IMR-90 (cell line): ENCODE measurements around the gene PTPRN2. TPM values are rescaled to one million over a fixed set of nuclear protein-coding genes. Genes with fewer than 3 reads are reported as not detected.

Source experiments
- ATAC-seq: fragments of 200-7000 bp; cut with Tn5 transposase; 2 replicates; pipeline ENCODE4 v1.9.1; 2020; ENCODE audit warnings: low read depth, mild to moderate bottlenecking, moderate library complexity
- BruUV-seq: library from RNA; stranded (reverse); fragments of 400-500 nt; replicated peaks from 2 replicates; lab custom pipeline; 2021; lab: Mats Ljungman, UMichigan
- CTCF ChIA-PET: fragments of 300-600 bp; formaldehyde crosslinking; extraction: SDS; loops from one replicate; lab custom pipeline; 2021; ENCODE audit warnings: antibody characterized with exemption; lab: Yijun Ruan, JAX
- POLR2A ChIA-PET: fragments of 300-600 bp; sonication (Branson Sonifier 250); formaldehyde crosslinking; loops from one replicate; lab custom pipeline; 2022; ENCODE audit warnings: antibody characterized with exemption; ENCODE audit not compliant: unreplicated experiment; lab: Charles Lee
- DNase-seq: peaks from one replicate; pipeline ENCODE4 v3.0.0; 2013
- H2AFZ ChIP-seq: replicated peaks from 2 replicates; pipeline ENCODE3; 2013; ENCODE audit warnings: low read length, mild to moderate bottlenecking; ENCODE audit not compliant: poor library complexity
- H2AK5ac ChIP-seq: 2 replicates; pipeline ENCODE4 v1.6.1; 2013; ENCODE audit warnings: low read depth, low read length, inconsistent platforms
- H2AK9ac ChIP-seq: replicated peaks from 2 replicates; pipeline ENCODE3; 2013; ENCODE audit warnings: mild to moderate bottlenecking, low read depth, low read length, moderate library complexity; ENCODE audit not compliant: poor library complexity
- H2BK120ac ChIP-seq: 2 replicates; pipeline ENCODE4 v1.6.1; 2013; ENCODE audit warnings: low read depth, low read length, inconsistent platforms
- H2BK15ac ChIP-seq: 3 replicates; pipeline ENCODE4 v1.6.1; 2013; ENCODE audit warnings: low read depth, low read length, inconsistent platforms
- H2BK20ac ChIP-seq: 2 replicates; pipeline ENCODE4 v1.6.1; 2013; ENCODE audit warnings: low read depth, mild to moderate bottlenecking, inconsistent platforms, low read length, moderate library complexity
- H2BK5ac ChIP-seq: 2 replicates; pipeline ENCODE4 v1.6.1; 2013; ENCODE audit warnings: mild to moderate bottlenecking, low read depth, low read length, inconsistent platforms; ENCODE audit not compliant: poor library complexity, severe bottlenecking
- H3K14ac ChIP-seq: replicated peaks from 2 replicates; pipeline ENCODE4 v1.6.1; 2013; ENCODE audit warnings: low read depth, low read length, inconsistent platforms
- H3K18ac ChIP-seq: 2 replicates; pipeline ENCODE4 v1.6.1; 2013; ENCODE audit warnings: low read depth, low read length, control low read depth
- H3K23ac ChIP-seq: 2 replicates; pipeline ENCODE4 v1.6.1; 2013; ENCODE audit warnings: low read depth, low read length, inconsistent platforms
- H3K27ac ChIP-seq: 2 replicates; pipeline ENCODE4 v1.5.1; 2013; ENCODE audit warnings: mild to moderate bottlenecking, control low read depth, low read length; ENCODE audit not compliant: insufficient read depth
- H3K27me3 ChIP-seq: 2 replicates; pipeline ENCODE4 v1.6.1; 2013; ENCODE audit warnings: low read length; ENCODE audit not compliant: control insufficient read depth, insufficient read depth
- H3K36me3 ChIP-seq: 2 replicates; pipeline ENCODE4 v1.6.1; 2013; ENCODE audit warnings: low read length, mixed read lengths; ENCODE audit not compliant: control insufficient read depth, insufficient read depth
- H3K4ac ChIP-seq: 2 replicates; pipeline ENCODE4 v1.6.1; 2013; ENCODE audit warnings: low read depth, low read length, inconsistent platforms
- H3K4me1 ChIP-seq: 2 replicates; pipeline ENCODE4 v1.6.1; 2013; ENCODE audit warnings: low read length, mixed read lengths; ENCODE audit not compliant: control insufficient read depth, insufficient read depth
- H3K4me2 ChIP-seq: 2 replicates; pipeline ENCODE4 v1.6.1; 2013; ENCODE audit warnings: low read depth, mild to moderate bottlenecking, control low read depth, low read length, moderate library complexity
- H3K4me3 ChIP-seq: 2 replicates; pipeline ENCODE4 v1.5.1; 2013; ENCODE audit warnings: low read depth, mild to moderate bottlenecking, control low read depth, low read length, moderate library complexity; ENCODE audit not compliant: insufficient read depth
- H3K56ac ChIP-seq: 2 replicates; pipeline ENCODE4 v1.6.1; 2013; ENCODE audit warnings: low read length, inconsistent platforms; ENCODE audit not compliant: insufficient read depth; ENCODE audit errors: extremely low read depth
- H3K79me1 ChIP-seq, 2 experiments: 2 replicates each; pipeline ENCODE4 v1.6.1; 2013; ENCODE audit warnings: low read length in 2 of 2, inconsistent platforms in 1 of 2, low read depth in 1 of 2
- H3K9ac ChIP-seq: 2 replicates; pipeline ENCODE4 v1.6.1; 2013; ENCODE audit warnings: low read depth, low read length, control low read depth
- H3K9me1 ChIP-seq: 2 replicates; pipeline ENCODE4 v1.6.1; 2013; ENCODE audit warnings: low read length, inconsistent platforms; ENCODE audit not compliant: insufficient read depth
- H3K9me3 ChIP-seq: 2 replicates; pipeline ENCODE4 v1.6.1; 2013; ENCODE audit warnings: low read length; ENCODE audit not compliant: control insufficient read depth, insufficient read depth
- H4K20me1 ChIP-seq: 2 replicates; pipeline ENCODE4 v1.6.1; 2013; ENCODE audit warnings: low read length, inconsistent platforms; ENCODE audit not compliant: insufficient read depth
- H4K5ac ChIP-seq: 2 replicates; pipeline ENCODE4 v1.6.1; 2013; ENCODE audit warnings: mild to moderate bottlenecking, low read depth, low read length, control low read depth
- H4K8ac ChIP-seq, 2 experiments: 2 replicates each; pipeline ENCODE4 v1.6.1; 2013; ENCODE audit warnings: low read depth in 2 of 2, low read length in 2 of 2, control low read depth in 1 of 2, inconsistent platforms in 1 of 2
- H4K91ac ChIP-seq: 2 replicates; pipeline ENCODE4 v1.6.1; 2013; ENCODE audit warnings: low read depth, low read length, inconsistent platforms; ENCODE audit not compliant: insufficient read depth
- CTCF ChIP-seq: conservative IDR thresholded peaks from 2 replicates; pipeline ENCODE4 v1.5.1; 2012; ENCODE audit warnings: mild to moderate bottlenecking, low read depth, low read length, improper control_type of control experiment
- FOS ChIP-seq: fragments of 150-350 bp; IDR thresholded peaks from 2 replicates; pipeline ENCODE4 v1.6.1; 2016; ENCODE audit warnings: low read depth, low read length
- MAZ ChIP-seq: IDR thresholded peaks from 2 replicates; pipeline ENCODE4 v1.6.1; 2012; ENCODE audit warnings: low read depth, mild to moderate bottlenecking, low read length, improper control_type of control experiment, moderate library complexity, borderline replicate concordance
- RCOR1 ChIP-seq: IDR thresholded peaks from 2 replicates; pipeline ENCODE4 v1.6.1; 2012; ENCODE audit warnings: mild to moderate bottlenecking, low read length, improper control_type of control experiment; ENCODE audit not compliant: insufficient replicate concordance
- WGBS, 2 experiments: methylation state at CpG; one replicate each; pipeline versions ENCODE4 v1.1.5 to v1.1.7; 2013; ENCODE audit warnings: missing lambda C conversion rate in 2 of 2; ENCODE audit not compliant: insufficient read length in 1 of 2; ENCODE audit errors: extremely low coverage in 2 of 2; 5-methylcytosine and 5-hydroxymethylcytosine counted together
- dilution Hi-C: fragments of 300-500 bp; cut with HindIII; formaldehyde crosslinking; loops from one replicate; pipeline ENCODE4 v1.14.3; 2018; ENCODE audit warnings: low sequenced_read_pairs; ENCODE audit not compliant: unreplicated experiment
- in situ Hi-C: fragments of 300-500 bp; cut with MboI; formaldehyde crosslinking; loops from 3 replicates; pipeline ENCODE4 v1.14.3; 2019; ENCODE audit warnings: low sequenced_read_pairs, inconsistent platforms, mixed read lengths
- intact Hi-C: fragments of 100-400 bp; cut with micrococcal nuclease; formaldehyde crosslinking; loops from 2 replicates; pipeline ENCODE4 v1.10.0; 2022
- polyA plus RNA-seq, 3 experiments: library from polyadenylated mRNA; depleted of rRNA; stranded (reverse); fragments of >200 nt; gene quantifications; 2 replicates each; pipeline ENCODE4 v1.2.3, GENCODE V29; 2012; ENCODE audit warnings: low replicate concordance in 1 of 3
- total RNA-seq: library from RNA; depleted of rRNA; stranded (reverse); fragments of >200 nt; gene quantifications from 2 replicates; pipeline ENCODE4 v1.2.3, GENCODE V29; 2012

Gene PTPRN2
- total and polyA plus RNA-seq, 2 of the 4 experiments (the other 2 are of a cell fraction), result 0.03 TPM; not detected in 1

GRCh38 chr7:157844611-157845010, 743.0 kb downstream of the PTPRN2 start:
- H3K4me3 ChIP-seq, result no peak overlapping the region
- H3K79me1 ChIP-seq, result no peaks in the 10 kb centered on the region
- H3K56ac ChIP-seq, result no peak overlapping the region
- H3K9me3 ChIP-seq, result peaks cover 55% of the 10 kb centered on the region
- H3K27ac ChIP-seq, result no peak overlapping the region
- H3K4ac ChIP-seq, result no peak overlapping the region
- H2BK120ac ChIP-seq, result no peak overlapping the region
- H3K36me3 ChIP-seq, result no peaks in the 10 kb centered on the region
- DNase-seq (no peak), ATAC-seq (no peak)
- H4K8ac ChIP-seq, result no peak overlapping the region
- no peaks in the 10 kb centered on the region for H4K20me1 ChIP-seq
- H4K5ac ChIP-seq, result no peak overlapping the region
- H3K9ac ChIP-seq, result no peak overlapping the region
- H2AK9ac ChIP-seq, result no peak overlapping the region
- no TSS peak for BruUV-seq
- TF ChIP-seq MAZ (no peak), CTCF (no peak), FOS (no peak), RCOR1 (no peak)
- no peak overlapping the region for H3K23ac ChIP-seq
- no peak overlapping the region for H3K4me2 ChIP-seq
- dilution Hi-C loops (no loop called here), in situ Hi-C loops (no loop called here), intact Hi-C loops (no loop called here)
- no peak overlapping the region for H2BK15ac ChIP-seq
- H3K18ac ChIP-seq, result no peak overlapping the region
- no peaks in the 10 kb centered on the region for H3K9me1 ChIP-seq
- 82% methylated on average over 3 of the region's 17 CpGs; no CpG with 5 or more reads in 1 of the 2 experiments for WGBS, 2 experiments
- ChIA-PET POLR2A (no interaction called here), CTCF (no interaction called here)
- H3K27me3 ChIP-seq, result no peaks in the 10 kb centered on the region
- no peak overlapping the region for H2AFZ ChIP-seq
- no peak overlapping the region for H2AK5ac ChIP-seq
- H2BK20ac ChIP-seq, result no peak overlapping the region
- no peaks in the 10 kb centered on the region for H3K4me1 ChIP-seq
- no peak overlapping the region for H3K14ac ChIP-seq
- H2BK5ac ChIP-seq, result no peak overlapping the region
- H4K91ac ChIP-seq, result no peak overlapping the region
